Mononuclear cell (primary cell): ENCODE data around the gene P2RX6. TPM values are rescaled to one million over a fixed set of nuclear protein-coding genes. Genes with fewer than 3 reads are reported as not detected.
"Not testable (repeated sequence)": the region's sequence is repeated elsewhere in the genome, so short reads cannot be mapped to it uniquely, and the experiment has no call there.

Source experiments
- H3K27me3 ChIP-seq: 2 replicates; pipeline ENCODE4 v1.6.0; 2011; ENCODE audit warnings: low read length, control low read depth; ENCODE audit not compliant: insufficient read depth
- H3K4me1 ChIP-seq: 2 replicates; pipeline ENCODE4 v1.5.1; 2011; ENCODE audit warnings: mild to moderate bottlenecking, low read length, control low read depth; ENCODE audit not compliant: insufficient read depth
- H3K4me3 ChIP-seq: 2 replicates; pipeline ENCODE4 v1.5.1; 2011; ENCODE audit warnings: mild to moderate bottlenecking, low read length, moderate library complexity
- H3K9me3 ChIP-seq: 2 replicates; pipeline ENCODE4 v1.5.1; 2011; ENCODE audit warnings: low read depth, mild to moderate bottlenecking, control low read depth, low read length
- total RNA-seq: library from RNA; depleted of rRNA; stranded (reverse); fragments of >200 nt; gene quantifications from one replicate; pipeline ENCODE4 v1.2.3, GENCODE V29; 2012

P2RX6 gene
- total RNA-seq, 1 donor, result 0.21 TPM

GRCh38 chr22:21055880-21056319, 40.9 kb downstream of the P2RX6 start:
- H3K27me3 ChIP-seq, result no peaks in the 10 kb centered on the region
- no peak overlapping the region for H3K4me3 ChIP-seq

GRCh38 chr22:21060363-21060762, 45.4 kb downstream of the P2RX6 start:
- H3K9me3 ChIP-seq, H3K27me3 ChIP-seq, H3K4me1 ChIP-seq, H3K4me3 ChIP-seq: not testable (repeated sequence)

More at GRCh38 chr22:21055880-21056319, 40.9 kb downstream of the P2RX6 start:
- Histone ChIP-seq H3K4me1 (peaks cover 8% of the 10 kb centered on the region), H3K9me3 (no peaks in the 10 kb centered on the region)

GRCh38 chr22:21061660-21062321, 46.8 kb downstream of the P2RX6 start:
- H3K27me3 ChIP-seq, H3K4me3 ChIP-seq, H3K9me3 ChIP-seq, H3K4me1 ChIP-seq: not testable (repeated sequence)

GRCh38 chr22:21064425-21064824, 49.5 kb downstream of the P2RX6 start:
- not testable (repeated sequence) for H3K4me3 ChIP-seq

GRCh38 chr22:21064917-21065864, 50.2 kb downstream of the P2RX6 start:
- Histone ChIP-seq H3K4me3 (no peak overlapping the region), H3K27me3 (no peaks in the 10 kb centered on the region), H3K4me1 (no peaks in the 10 kb centered on the region), H3K9me3 (no peaks in the 10 kb centered on the region)

More at GRCh38 chr22:21064425-21064824, 49.5 kb downstream of the P2RX6 start:
- H3K9me3 ChIP-seq, H3K27me3 ChIP-seq, H3K4me1 ChIP-seq: not testable (repeated sequence)

GRCh38 chr22:21067075-21067900, 52.3 kb downstream of the P2RX6 start:
- H3K4me3 ChIP-seq, result no peak overlapping the region
- no peaks in the 10 kb centered on the region for H3K27me3 ChIP-seq
- no peaks in the 10 kb centered on the region for H3K9me3 ChIP-seq
- no peaks in the 10 kb centered on the region for H3K4me1 ChIP-seq

- Histone ChIP-seq H3K4me3 (no peak overlapping the region), H3K4me1 (no peaks in the 10 kb centered on the region), H3K27me3 (no peaks in the 10 kb centered on the region), H3K9me3 (no peaks in the 10 kb centered on the region)
Observed at GRCh38 chr22:21067901-21068680, 53.1 kb downstream of the P2RX6 start.

GRCh38 chr22:21068681-21069276, 53.8 kb downstream of the P2RX6 start:
- Histone ChIP-seq H3K27me3 (no peaks in the 10 kb centered on the region), H3K9me3 (no peaks in the 10 kb centered on the region), H3K4me3 (no peak overlapping the region), H3K4me1 (no peaks in the 10 kb centered on the region)

- Histone ChIP-seq H3K27me3 (no peaks in the 10 kb centered on the region), H3K4me3 (no peak overlapping the region), H3K9me3 (no peaks in the 10 kb centered on the region), H3K4me1 (no peaks in the 10 kb centered on the region)
Observed at GRCh38 chr22:21069375-21069774, 54.4 kb downstream of the P2RX6 start.

GRCh38 chr22:21070690-21071615, 56.0 kb downstream of the P2RX6 start:
- H3K9me3 ChIP-seq, result no peaks in the 10 kb centered on the region
- H3K27me3 ChIP-seq, result no peaks in the 10 kb centered on the region
- H3K4me1 ChIP-seq, result no peaks in the 10 kb centered on the region
- no peak overlapping the region for H3K4me3 ChIP-seq

- H3K4me1 ChIP-seq, H3K9me3 ChIP-seq, H3K27me3 ChIP-seq, H3K4me3 ChIP-seq: not testable (repeated sequence)
Observed at GRCh38 chr22:21071796-21072195, 56.8 kb downstream of the P2RX6 start.

GRCh38 chr22:21073023-21073422, 58.1 kb downstream of the P2RX6 start:
- H3K9me3 ChIP-seq, result no peaks in the 10 kb centered on the region
- H3K4me3 ChIP-seq, result no peak overlapping the region
- H3K4me1 ChIP-seq, result no peaks in the 10 kb centered on the region
- no peaks in the 10 kb centered on the region for H3K27me3 ChIP-seq

- Histone ChIP-seq H3K27me3 (no peaks in the 10 kb centered on the region), H3K4me3 (no peak overlapping the region), H3K9me3 (no peaks in the 10 kb centered on the region), H3K4me1 (no peaks in the 10 kb centered on the region)
Observed at GRCh38 chr22:21073482-21073881, 58.5 kb downstream of the P2RX6 start.
